H7 (cell line): ENCODE results near the gene CTXND1. TPM values are rescaled to one million over a fixed set of nuclear protein-coding genes. Genes with fewer than 3 reads are reported as not detected.

ENCODE experiments used
- DNase-seq: peaks from one replicate; pipeline ENCODE4 v3.0.0; 2012
- H3K27me3 ChIP-seq: 2 replicates; pipeline ENCODE4 v1.6.0; 2011; ENCODE audit warnings: mild to moderate bottlenecking, low read length; ENCODE audit not compliant: control insufficient read depth, insufficient read depth
- H3K36me3 ChIP-seq: replicated peaks from 2 replicates; pipeline ENCODE4 v1.5.1; 2011; ENCODE audit warnings: low read length; ENCODE audit not compliant: control insufficient read depth, insufficient read depth
- H3K4me3 ChIP-seq: 2 replicates; pipeline ENCODE4 v1.5.1; 2011; ENCODE audit warnings: low read depth, mild to moderate bottlenecking, control low read depth, low read length, moderate library complexity; ENCODE audit not compliant: insufficient read depth
- total RNA-seq: library from RNA; depleted of rRNA; stranded (reverse); fragments of >200 nt; shearing (Covaris generic); gene quantifications from 2 replicates; pipeline ENCODE4 v1.2.3, GENCODE V29; 2014

The CTXND1 gene
- total RNA-seq, 1 experiment from 2014 or later: not detected

- Histone ChIP-seq H3K4me3 (no peak overlapping the region), H3K36me3 (peaks cover 4% of the 10 kb centered on the region), H3K27me3 (no peaks in the 10 kb centered on the region)
- no peak for DNase-seq
Measured at GRCh38 chr15:80186597-80186996, 65.4 kb downstream of the CTXND1 start.

- DNase-seq: no peak
- no peak overlapping the region for H3K4me3 ChIP-seq
- no peaks in the 10 kb centered on the region for H3K27me3 ChIP-seq
- peaks cover 4% of the 10 kb centered on the region for H3K36me3 ChIP-seq
Measured at GRCh38 chr15:80186066-80186465, 65.9 kb downstream of the CTXND1 start.

- DNase-seq: no peak
- Histone ChIP-seq H3K27me3 (no peaks in the 10 kb centered on the region), H3K36me3 (peaks cover 4% of the 10 kb centered on the region)
Measured at GRCh38 chr15:80185152-80185551, 66.9 kb downstream of the CTXND1 start.

GRCh38 chr15:80184554-80184953 is 67.5 kb downstream of the CTXND1 start:
- no peaks in the 10 kb centered on the region for H3K27me3 ChIP-seq
- no peak for DNase-seq
- peaks cover 4% of the 10 kb centered on the region for H3K36me3 ChIP-seq
- no peak overlapping the region for H3K4me3 ChIP-seq

More at GRCh38 chr15:80185152-80185551, 66.9 kb downstream of the CTXND1 start:
- no peak overlapping the region for H3K4me3 ChIP-seq

DNA sequence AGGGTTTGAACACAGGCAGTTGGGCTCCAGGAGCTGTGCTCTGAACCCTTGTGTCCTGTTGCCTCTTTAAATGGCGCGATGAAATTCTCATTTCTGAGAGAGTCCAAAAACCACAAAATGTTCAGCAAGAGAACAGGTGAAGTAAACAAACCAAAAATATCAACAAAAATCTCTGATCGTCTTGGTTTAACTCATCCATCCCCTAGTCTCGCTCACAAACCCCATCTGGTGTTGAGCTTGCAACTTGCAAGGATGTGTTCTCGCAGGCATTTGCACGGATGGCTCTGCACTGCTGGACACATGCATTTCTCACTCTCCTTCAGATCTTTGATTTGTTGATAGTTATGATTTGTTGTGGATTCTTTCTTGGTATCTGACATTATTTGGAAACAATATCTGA is 68.1 kb downstream of the CTXND1 start:
- no peaks in the 10 kb centered on the region for H3K27me3 ChIP-seq
- peaks cover 4% of the 10 kb centered on the region for H3K36me3 ChIP-seq
- no peak overlapping the region for H3K4me3 ChIP-seq
- DNase-seq: peak; percentile 65

- DNase-seq: no peak
- H3K36me3 ChIP-seq: peaks cover 4% of the 10 kb centered on the region
Measured at GRCh38 chr15:80183306-80183705, 68.7 kb downstream of the CTXND1 start.

GRCh38 chr15:80182611-80183261 is 69.3 kb downstream of the CTXND1 start:
- peaks cover 4% of the 10 kb centered on the region for H3K36me3 ChIP-seq
- no peaks in the 10 kb centered on the region for H3K27me3 ChIP-seq
- no peak overlapping the region for H3K4me3 ChIP-seq
- DNase-seq: no peak

More at GRCh38 chr15:80183306-80183705, 68.7 kb downstream of the CTXND1 start:
- no peak overlapping the region for H3K4me3 ChIP-seq
- no peaks in the 10 kb centered on the region for H3K27me3 ChIP-seq

DNA sequence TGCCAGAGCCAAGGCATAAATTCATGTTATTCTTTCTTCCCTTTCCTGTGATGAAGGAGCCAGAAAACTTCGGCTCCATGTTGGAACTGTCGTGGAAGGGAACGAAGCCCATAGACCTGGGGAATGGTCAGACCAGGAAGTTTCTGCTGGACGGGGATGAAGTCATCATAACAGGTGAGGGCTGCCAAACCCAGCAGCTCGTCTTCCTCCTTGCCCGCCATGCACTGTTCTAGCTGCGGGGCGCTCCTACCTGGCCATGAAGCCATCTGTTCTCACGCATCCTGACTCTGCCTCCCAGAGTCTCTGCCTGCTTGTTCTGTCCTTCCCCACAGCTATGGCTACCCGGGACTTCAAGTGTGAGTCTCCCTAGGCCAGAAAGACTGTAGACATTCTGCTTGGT is 71.0 kb downstream of the CTXND1 start:
- Histone ChIP-seq H3K27me3 (no peaks in the 10 kb centered on the region), H3K36me3 (peaks cover 5% of the 10 kb centered on the region), H3K4me3 (no peak overlapping the region)
- DNase-seq: no peak

DNA sequence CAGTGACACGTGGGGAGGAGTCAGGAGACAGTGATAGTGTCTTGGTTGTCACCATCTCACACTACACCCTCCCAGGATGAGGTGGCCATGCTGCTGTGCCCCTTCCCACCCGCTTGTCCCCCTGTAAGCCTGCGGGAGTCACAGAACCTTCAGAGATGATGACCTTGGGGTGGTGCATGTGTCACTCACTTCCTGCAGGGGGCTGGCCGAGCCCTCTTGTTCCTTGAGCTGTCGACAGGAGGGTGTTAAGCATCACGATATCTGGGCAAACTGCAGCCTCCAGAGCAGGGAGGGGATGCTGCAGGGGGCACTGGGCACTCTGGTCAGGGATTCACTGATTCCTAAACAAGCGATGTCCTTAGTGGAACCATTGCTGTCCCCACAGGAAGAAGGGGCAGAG is 71.5 kb downstream of the CTXND1 start:
- H3K36me3 ChIP-seq: peaks cover 5% of the 10 kb centered on the region
- H3K27me3 ChIP-seq: no peaks in the 10 kb centered on the region
- peak; percentile 65 for DNase-seq
- no peak overlapping the region for H3K4me3 ChIP-seq

- H3K36me3 ChIP-seq: peaks cover 4% of the 10 kb centered on the region
- no peaks in the 10 kb centered on the region for H3K27me3 ChIP-seq
- DNase-seq: no peak
- no peak overlapping the region for H3K4me3 ChIP-seq
Measured at GRCh38 chr15:80179935-80180334, 72.1 kb downstream of the CTXND1 start.

DNA sequence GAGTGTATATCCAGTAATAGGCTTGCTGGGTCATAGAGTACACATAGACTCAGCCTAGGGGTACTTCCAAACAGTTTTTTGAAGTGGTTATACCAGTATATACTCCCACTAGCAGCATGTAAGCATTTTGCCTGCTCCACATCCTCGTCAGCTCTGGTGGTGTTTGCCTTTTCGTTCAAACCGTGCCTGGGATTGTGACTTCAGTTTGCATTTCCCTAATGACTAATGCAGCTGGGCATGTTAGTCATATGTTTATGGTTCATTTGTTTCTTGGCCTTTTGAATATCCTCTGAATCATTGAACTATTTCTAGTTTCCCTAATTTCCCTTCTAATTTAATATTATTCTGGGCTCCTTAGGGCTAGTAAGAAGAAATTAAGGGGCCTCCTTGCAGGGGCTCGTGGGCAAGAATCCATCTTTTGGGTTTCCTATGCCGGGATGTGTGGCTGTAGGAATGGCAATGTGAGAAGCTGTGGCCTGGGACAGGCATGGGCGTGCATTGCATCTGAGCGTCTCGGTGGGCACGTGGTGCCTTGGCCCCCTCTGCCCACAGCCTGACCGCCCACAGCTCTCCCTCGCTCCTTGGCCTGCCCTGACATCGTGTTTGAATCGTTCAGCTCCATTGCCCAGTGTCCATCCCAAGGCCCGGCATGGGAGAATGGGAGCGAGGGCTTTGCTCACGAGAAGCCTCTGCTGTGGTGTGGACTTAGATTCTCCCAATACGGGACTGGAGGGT is 72.8 kb downstream of the CTXND1 start:
- no peak for DNase-seq
- Histone ChIP-seq H3K4me3 (no peak overlapping the region), H3K27me3 (no peaks in the 10 kb centered on the region), H3K36me3 (peaks cover 4% of the 10 kb centered on the region)

GRCh38 chr15:80177156-80177555 is 74.9 kb downstream of the CTXND1 start:
- Histone ChIP-seq H3K4me3 (no peak overlapping the region), H3K36me3 (peaks cover 3% of the 10 kb centered on the region; the same call in 1 of the 2 replicates), H3K27me3 (no peaks in the 10 kb centered on the region)
- DNase-seq: no peak

- Histone ChIP-seq H3K4me3 (no peak overlapping the region), H3K27me3 (no peaks in the 10 kb centered on the region), H3K36me3 (0 out of 2 replicates have a peak, but pooled peaks cover 1% of the 10 kb centered on the region)
- DNase-seq: no peak
Measured at GRCh38 chr15:80176443-80176842, 75.6 kb downstream of the CTXND1 start.

DNA sequence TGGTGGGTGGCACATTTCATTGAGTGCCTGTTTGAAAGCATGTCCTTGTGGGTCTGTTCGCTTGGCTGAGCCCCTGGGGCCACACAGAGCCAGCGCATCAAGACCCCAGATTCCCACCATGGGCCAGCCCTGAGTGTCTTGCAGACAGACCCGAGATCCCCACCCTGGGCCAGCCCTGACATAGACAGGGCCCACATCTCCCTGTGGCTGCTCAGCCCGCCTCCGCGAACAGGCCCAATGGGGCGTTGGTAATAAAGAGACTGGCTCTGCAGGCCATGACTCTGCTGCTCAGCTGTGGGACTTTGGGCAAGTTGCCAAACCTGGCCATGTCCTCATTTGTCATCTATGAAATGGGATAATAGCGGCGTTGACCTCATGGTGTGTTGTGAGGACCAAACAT is 76.6 kb downstream of the CTXND1 start:
- Histone ChIP-seq H3K27me3 (no peaks in the 10 kb centered on the region), H3K4me3 (no peak overlapping the region), H3K36me3 (0 out of 2 replicates have a peak, but pooled peaks cover 1% of the 10 kb centered on the region)
- no peak for DNase-seq

DNA sequence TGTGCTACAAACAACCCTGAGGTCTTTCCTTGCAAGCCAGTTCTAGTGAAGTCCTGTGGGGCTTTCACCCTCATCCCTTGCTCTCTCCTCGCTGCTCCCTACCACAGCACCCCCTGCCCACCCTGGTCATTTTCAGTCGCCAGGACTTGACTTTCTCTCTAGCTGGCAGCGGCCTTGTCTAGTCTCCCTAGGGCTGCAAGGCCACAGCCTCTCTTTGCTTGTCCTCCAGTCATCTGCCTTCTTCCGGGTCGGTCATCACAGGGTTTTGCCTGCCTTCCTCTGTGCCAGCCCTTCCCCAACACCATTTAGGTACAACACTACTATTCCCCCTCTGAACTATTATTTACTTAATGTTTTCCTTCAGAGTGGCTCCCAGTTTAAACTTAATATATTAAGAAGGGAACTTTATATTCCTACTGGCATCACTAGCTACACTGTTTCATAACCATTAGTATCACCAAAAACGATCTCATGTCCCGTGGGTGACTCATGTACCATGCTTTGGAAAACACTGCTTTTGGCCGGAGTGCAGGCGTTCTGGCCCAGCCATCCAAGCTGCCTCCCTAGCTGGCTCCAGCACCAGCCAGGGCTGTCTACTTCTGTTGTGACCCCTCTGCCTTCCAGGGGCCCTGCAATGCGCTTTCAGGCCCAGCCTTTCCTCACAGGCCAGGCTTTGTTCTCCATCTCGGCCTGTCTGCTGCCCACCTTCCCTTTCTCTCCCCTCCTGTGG is 77.8 kb downstream of the CTXND1 start:
- Histone ChIP-seq H3K27me3 (no peaks in the 10 kb centered on the region), H3K36me3 (0 out of 2 replicates have a peak, but pooled peaks cover 1% of the 10 kb centered on the region), H3K4me3 (no peak overlapping the region)
- no peak for DNase-seq
